AG04450 (cell line): Measurements from ENCODE around the gene NHLRC2. TPM values are rescaled to one million over a fixed set of nuclear protein-coding genes. Genes with fewer than 3 reads are reported as not detected.
A peak's percentile ranks its signal among the peaks of the same experiment; 100 is the strongest.
"Not testable (repeated sequence)": the region's sequence is repeated elsewhere in the genome, so short reads cannot be mapped to it uniquely, and the experiment has no call there.

ENCODE experiments used
- CTCF ChIA-PET: fragments of 300-600, 350-600 bp; formaldehyde crosslinking; extraction: SDS; loops from one replicate; lab custom pipeline; 2022; ENCODE audit warnings: antibody characterized with exemption, inconsistent platforms; lab: Charles Lee
- POLR2A ChIA-PET: fragments of 350-600 bp; formaldehyde crosslinking; extraction: SDS; loops from one replicate; lab custom pipeline; 2021; ENCODE audit warnings: antibody characterized with exemption, inconsistent platforms; lab: Yijun Ruan, JAX
- DNase-seq: peaks from one replicate; pipeline ENCODE4 v3.0.0-alpha.2; 2011; ENCODE audit warnings: low read depth, low spot score
- H3K27ac ChIP-seq: one replicate; pipeline ENCODE4 v1.5.1; 2012; ENCODE audit warnings: low read depth, low read length, control low read depth
- H3K27me3 ChIP-seq: one replicate; pipeline ENCODE4 v1.6.0; 2012; ENCODE audit warnings: low read length; ENCODE audit not compliant: control insufficient read depth, insufficient read depth
- H3K4me3 ChIP-seq: 2 replicates; pipeline ENCODE4 v1.5.1; 2011; ENCODE audit warnings: mild to moderate bottlenecking, low read depth, low read length, control low read depth
- H3K9me3 ChIP-seq: 2 replicates; pipeline ENCODE4 v1.5.1; 2012; ENCODE audit warnings: low read length; ENCODE audit not compliant: control insufficient read depth, insufficient read depth
- polyA plus RNA-seq: library from polyadenylated mRNA; depleted of rRNA; stranded (reverse); fragments of >200 nt; gene quantifications from 2 replicates; pipeline ENCODE4 v1.2.3, GENCODE V29; 2011
- TF ChIP-seq, protein P1 (sequence below): IDR thresholded peaks from 2 replicates; pipeline ENCODE4 v1.5.1; 2011; ENCODE audit warnings: low read depth, low read length, control low read depth, inconsistent platforms

The NHLRC2 gene
- polyA plus RNA-seq, 1 experiment: 7.6 TPM

DNA sequence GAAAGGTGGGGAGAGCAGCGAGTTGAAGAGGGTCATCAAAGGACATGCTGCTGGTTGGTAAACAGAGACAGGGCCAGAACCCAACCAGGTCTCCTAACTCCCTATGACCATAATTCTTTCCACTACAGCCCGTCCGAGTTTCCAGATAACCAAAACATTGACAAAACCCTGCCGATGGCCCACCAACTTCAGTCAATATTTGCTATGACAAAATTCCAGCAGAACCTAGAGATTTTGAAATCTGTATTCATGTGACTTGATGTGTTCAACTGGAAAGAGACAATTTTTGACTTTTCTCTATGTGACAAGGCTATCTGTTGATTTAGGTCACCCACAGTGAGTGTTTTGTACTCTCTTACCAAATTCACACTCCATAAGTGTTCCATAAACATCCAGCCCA, 86.7 kb downstream of the NHLRC2 start:
- Histone ChIP-seq H3K9me3 (no peaks in the 10 kb centered on the region), H3K27ac (no peak overlapping the region), H3K27me3 (no peaks in the 10 kb centered on the region), H3K4me3 (no peak overlapping the region)
- TF ChIP-seq, protein P1, sequence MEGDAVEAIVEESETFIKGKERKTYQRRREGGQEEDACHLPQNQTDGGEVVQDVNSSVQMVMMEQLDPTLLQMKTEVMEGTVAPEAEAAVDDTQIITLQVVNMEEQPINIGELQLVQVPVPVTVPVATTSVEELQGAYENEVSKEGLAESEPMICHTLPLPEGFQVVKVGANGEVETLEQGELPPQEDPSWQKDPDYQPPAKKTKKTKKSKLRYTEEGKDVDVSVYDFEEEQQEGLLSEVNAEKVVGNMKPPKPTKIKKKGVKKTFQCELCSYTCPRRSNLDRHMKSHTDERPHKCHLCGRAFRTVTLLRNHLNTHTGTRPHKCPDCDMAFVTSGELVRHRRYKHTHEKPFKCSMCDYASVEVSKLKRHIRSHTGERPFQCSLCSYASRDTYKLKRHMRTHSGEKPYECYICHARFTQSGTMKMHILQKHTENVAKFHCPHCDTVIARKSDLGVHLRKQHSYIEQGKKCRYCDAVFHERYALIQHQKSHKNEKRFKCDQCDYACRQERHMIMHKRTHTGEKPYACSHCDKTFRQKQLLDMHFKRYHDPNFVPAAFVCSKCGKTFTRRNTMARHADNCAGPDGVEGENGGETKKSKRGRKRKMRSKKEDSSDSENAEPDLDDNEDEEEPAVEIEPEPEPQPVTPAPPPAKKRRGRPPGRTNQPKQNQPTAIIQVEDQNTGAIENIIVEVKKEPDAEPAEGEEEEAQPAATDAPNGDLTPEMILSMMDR: no peak
- CTCF ChIA-PET: no interaction called here
- POLR2A ChIA-PET: no interaction called here
- DNase-seq: no peak

DNA sequence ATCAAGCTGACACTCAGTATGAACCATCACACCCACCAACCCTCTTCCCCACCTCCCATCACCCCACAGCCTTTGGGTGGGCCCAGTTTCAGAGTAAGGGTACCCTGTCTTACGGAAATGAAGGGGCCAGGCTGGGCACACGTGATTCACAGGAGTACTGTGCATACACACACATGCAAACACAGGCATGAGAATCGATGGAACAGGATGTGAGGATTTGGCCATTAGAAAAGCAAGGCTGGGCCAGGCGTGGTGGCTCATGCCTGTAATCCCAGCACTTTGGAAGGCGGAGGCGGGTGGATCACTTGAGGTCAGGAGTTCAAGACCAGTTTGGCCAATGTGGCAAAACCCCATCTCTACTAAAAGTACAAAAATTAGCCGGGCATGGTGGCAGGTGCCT, 88.7 kb downstream of the NHLRC2 start:
- CTCF ChIA-PET, H3K9me3 ChIP-seq, H3K4me3 ChIP-seq, H3K27ac ChIP-seq, DNase-seq, POLR2A ChIA-PET, H3K27me3 ChIP-seq: not testable (repeated sequence)

DNA sequence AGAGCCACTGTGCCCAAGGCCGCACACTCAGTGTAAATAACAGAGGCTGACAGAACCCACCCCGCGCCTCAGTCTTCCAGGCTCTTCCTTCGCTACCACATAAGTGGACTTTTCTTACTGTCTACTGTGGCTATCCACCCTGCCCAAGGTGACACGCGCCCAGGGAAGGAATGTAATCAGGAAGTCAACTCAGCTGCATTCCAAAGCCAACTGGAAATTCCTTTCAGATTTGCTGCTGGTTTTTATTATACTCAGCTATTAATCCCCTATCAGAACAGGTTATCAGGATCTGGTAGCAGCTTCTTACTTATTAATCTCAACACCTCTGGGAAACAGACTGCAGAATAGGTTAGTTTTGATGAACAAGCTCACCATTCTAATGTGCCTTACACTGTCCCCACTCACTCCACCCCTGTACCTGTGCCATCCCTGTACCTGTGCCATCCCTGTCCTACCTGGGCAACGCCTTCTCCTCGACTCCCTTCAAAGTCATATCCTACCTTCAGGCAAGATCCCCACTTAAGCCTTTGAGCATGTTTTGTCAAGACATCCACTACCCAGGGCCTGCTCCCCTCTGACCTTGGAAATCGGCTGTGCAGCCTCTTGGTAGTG, 90.7 kb downstream of the NHLRC2 start:
- no peak overlapping the region for H3K4me3 ChIP-seq
- TF ChIP-seq, protein P1: no peak
- ChIA-PET CTCF (no interaction called here), POLR2A (no interaction called here)
- no peaks in the 10 kb centered on the region for H3K9me3 ChIP-seq
- no peak for DNase-seq
- no peaks in the 10 kb centered on the region for H3K27me3 ChIP-seq
- peak overlapping the region; percentile 21 for H3K27ac ChIP-seq

DNA sequence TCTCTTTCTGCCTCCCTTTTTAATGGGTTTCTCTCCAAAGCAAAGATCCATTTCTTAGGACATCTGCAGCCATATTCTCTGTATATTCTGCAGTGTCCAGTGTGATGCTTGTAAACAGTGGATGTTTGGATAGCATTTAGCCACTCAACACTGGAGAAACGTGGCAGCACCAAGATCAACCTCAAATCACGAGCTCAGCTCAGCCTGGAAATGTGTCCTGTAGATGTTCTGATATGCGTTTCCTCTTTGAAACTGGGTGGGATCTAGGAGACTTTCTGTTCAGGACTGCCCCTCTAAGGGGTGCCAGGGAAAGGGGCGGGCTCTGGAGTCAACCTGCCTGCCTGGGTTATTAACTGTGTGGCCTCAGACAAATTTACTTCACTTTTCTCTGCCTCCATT, 91.2 kb downstream of the NHLRC2 start:
- Histone ChIP-seq H3K4me3 (no peak overlapping the region), H3K9me3 (no peaks in the 10 kb centered on the region), H3K27me3 (no peaks in the 10 kb centered on the region), H3K27ac (no peak overlapping the region)
- CTCF ChIA-PET: no interaction called here
- DNase-seq: no peak
- POLR2A ChIA-PET: no interaction called here
- TF ChIP-seq, protein P1: no peak

- TF ChIP-seq, protein P1: no peak
- H3K27me3 ChIP-seq: peaks cover 3% of the 10 kb centered on the region
Observed at GRCh38 chr10:113947184-113948041, 93.0 kb downstream of the NHLRC2 start.

More at GRCh38 chr10:113947184-113948041, 93.0 kb downstream of the NHLRC2 start:
- POLR2A ChIA-PET: no interaction called here
- Histone ChIP-seq H3K27ac (no peak overlapping the region), H3K4me3 (no peak overlapping the region), H3K9me3 (no peaks in the 10 kb centered on the region)
- DNase-seq: no peak
- CTCF ChIA-PET: no interaction called here
